Subcutaneous abdominal adipose tissue (tissue), 5 donors: ENCODE measurements around the gene UQCC2.

ENCODE experiments used
- H3K27ac ChIP-seq: one replicate; pipeline ENCODE4 v1.7.0; 2013; ENCODE audit warnings: low read depth, mild to moderate bottlenecking, inconsistent platforms, low read length, moderate library complexity
- H3K27me3 ChIP-seq, 5 donors: one replicate each; pipeline ENCODE4 v1.7.0; 2013; ENCODE audit warnings: low read length in 5 of 5, inconsistent platforms in 1 of 5; ENCODE audit not compliant: control insufficient read depth in 5 of 5, insufficient read depth in 4 of 5
- H3K36me3 ChIP-seq, 5 donors: one replicate each; pipeline ENCODE4 v1.7.0; 2013; ENCODE audit warnings: low read length in 5 of 5; ENCODE audit not compliant: control insufficient read depth in 5 of 5, insufficient read depth in 5 of 5
- H3K4me1 ChIP-seq, 5 donors: one replicate each; pipeline ENCODE4 v1.7.0; 2013; ENCODE audit warnings: low read length in 5 of 5, mild to moderate bottlenecking in 3 of 5, moderate library complexity in 1 of 5; ENCODE audit not compliant: control insufficient read depth in 5 of 5, insufficient read depth in 5 of 5
- H3K4me3 ChIP-seq, 5 donors: one replicate each; pipeline ENCODE4 v1.7.0; 2013; ENCODE audit warnings: low read length in 5 of 5, low read depth in 1 of 5
- H3K9ac ChIP-seq, 5 donors: one replicate each; pipeline ENCODE4 v1.7.0; 2013; ENCODE audit warnings: low read length in 5 of 5, mild to moderate bottlenecking in 4 of 5, moderate library complexity in 3 of 5
- H3K9me3 ChIP-seq, 5 donors: one replicate each; pipeline ENCODE4 v1.7.0; 2013; ENCODE audit warnings: low read length in 5 of 5; ENCODE audit not compliant: control insufficient read depth in 5 of 5
- donor health status: healthy.
- donor health status: healthy.
- donor health status: healthy.
- donor health status: healthy.
- donor health status: healthy.

The UQCC2 gene

DNA sequence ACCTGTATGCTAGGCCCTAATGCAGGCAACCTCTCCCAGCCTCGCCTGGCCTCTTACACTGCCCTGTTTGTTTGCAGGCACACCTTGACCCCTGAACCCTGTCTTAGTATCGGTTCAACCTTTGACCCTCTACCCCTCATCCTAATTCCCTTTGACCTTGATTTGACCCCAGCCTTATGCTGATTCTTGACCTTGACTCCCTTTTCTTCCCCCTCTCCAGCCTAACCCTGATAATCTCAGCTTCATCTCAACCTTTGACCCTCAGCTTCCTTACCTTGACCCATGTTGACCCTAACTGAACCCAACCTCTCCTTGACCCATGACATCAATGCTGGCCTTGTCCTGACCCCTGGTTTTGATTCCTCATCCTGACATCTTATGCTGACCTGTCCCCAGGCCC, 33.8 kb downstream of the UQCC2 start:
- H3K4me1 ChIP-seq = peaks cover 0 to 11% (median 5%) of the 10 kb centered on the region in 5 donors
- H3K27ac ChIP-seq = no peak overlapping the region
- no peaks in the 10 kb centered on the region for H3K9me3 ChIP-seq
- peaks cover 0 to 73% (median 59%) of the 10 kb centered on the region in 5 donors for H3K36me3 ChIP-seq
- H3K27me3 ChIP-seq = peaks cover 0 to 2% (median 0%) of the 10 kb centered on the region in 5 donors
- no peak overlapping the region for H3K4me3 ChIP-seq
- H3K9ac ChIP-seq = no peak overlapping the region

DNA sequence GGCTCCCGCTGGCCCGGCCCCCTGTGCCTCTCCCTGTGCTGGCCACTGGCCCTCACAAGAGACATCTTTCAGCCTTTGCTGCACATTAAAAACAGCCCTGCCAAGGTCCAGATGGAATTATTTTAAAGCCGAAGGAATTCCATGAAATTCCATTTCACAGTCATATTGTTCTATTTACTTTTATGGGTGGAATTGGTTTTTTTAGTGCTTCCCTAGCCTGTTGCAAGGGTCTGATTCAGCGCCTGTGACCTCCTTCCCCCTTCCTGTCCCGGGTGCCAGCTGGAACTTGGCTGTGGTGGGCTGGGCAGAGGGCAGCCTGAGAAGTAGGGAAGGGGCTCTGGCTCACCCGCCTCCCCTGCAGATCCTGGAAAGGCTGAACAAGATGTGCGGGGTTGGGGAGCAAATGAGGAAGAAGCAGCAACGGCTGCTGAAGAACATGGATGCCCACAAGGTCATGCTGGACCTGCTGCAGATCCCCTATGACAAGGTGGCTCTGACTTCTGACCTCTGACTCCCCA, 34.3 kb downstream of the UQCC2 start:
- H3K9ac ChIP-seq = no peak overlapping the region
- no peak overlapping the region for H3K4me3 ChIP-seq
- H3K4me1 ChIP-seq = peaks cover 0 to 11% (median 5%) of the 10 kb centered on the region in 5 donors
- H3K27me3 ChIP-seq = peaks cover 0 to 2% (median 0%) of the 10 kb centered on the region in 5 donors
- H3K36me3 ChIP-seq = peaks cover 0 to 68% (median 57%) of the 10 kb centered on the region in 5 donors
- no peaks in the 10 kb centered on the region for H3K9me3 ChIP-seq
- no peak overlapping the region for H3K27ac ChIP-seq

DNA sequence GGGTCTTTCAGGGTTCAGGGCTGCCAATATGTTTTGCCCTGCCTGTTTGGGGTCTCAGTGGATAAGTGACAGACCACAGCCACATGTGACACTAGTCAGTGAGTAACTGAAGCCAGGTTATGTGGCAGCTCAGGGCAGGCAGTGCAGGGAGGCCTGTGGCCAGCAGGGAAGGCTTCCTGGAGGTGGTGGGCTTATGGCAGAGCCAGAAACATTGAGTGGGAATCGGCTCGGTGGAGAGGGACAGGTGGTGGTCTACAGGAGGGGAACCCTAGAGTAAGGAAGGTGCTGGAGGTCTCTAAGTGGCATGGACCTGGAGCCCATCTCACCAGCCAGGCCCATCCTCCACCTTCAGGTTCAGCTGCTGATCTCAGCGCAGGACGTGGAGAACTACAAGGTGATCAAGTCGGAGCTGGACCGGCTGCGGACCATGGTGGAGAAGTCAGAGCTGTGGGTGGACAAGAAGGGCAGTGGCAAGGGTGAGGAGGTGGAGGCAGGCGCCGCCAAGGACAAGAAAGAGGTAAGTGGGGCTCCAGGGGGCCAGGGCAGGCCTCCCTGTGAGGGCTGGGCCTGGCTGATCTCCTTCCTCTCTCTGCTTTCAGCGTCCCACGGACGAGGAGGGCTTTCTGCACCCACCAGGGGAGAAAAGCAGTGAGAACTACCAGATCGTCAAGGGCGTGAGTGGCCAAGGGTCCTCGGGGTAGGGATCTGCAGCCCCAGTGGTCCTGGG, 34.9 kb downstream of the UQCC2 start:
- H3K27me3 ChIP-seq = peaks cover 0 to 2% (median 0%) of the 10 kb centered on the region in 5 donors
- H3K9ac ChIP-seq = no peak overlapping the region
- H3K36me3 ChIP-seq = peaks cover 0 to 68% (median 58%) of the 10 kb centered on the region in 5 donors
- no peak overlapping the region for H3K27ac ChIP-seq
- H3K4me3 ChIP-seq = no peak overlapping the region
- H3K4me1 ChIP-seq = peaks cover 0 to 11% (median 5%) of the 10 kb centered on the region in 5 donors
- H3K9me3 ChIP-seq = no peaks in the 10 kb centered on the region

DNA sequence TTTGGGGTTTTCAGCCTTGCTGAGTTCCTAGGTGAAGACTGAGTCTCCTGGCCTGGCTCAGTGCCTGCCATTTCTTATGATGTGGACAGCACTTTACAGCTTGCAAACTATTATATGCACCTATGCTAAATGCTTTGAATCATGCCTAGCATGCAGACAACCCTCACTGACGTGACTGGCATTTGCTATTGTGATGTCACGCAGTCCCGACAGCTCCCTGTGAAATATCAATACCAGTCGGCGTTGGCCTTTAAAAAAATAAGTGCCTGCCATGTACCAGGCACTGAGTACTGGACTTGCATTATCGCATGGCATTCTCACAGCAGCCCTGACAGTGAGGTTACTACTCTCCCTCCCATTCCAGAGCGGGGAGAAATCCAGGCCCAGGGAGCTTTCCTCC, 35.5 kb downstream of the UQCC2 start:
- Histone ChIP-seq H3K4me3 (no peak overlapping the region), H3K9ac (no peak overlapping the region), H3K4me1 (peaks cover 0 to 11% (median 5%) of the 10 kb centered on the region in 5 donors), H3K36me3 (peaks cover 0 to 65% (median 53%) of the 10 kb centered on the region in 5 donors), H3K27ac (no peak overlapping the region), H3K27me3 (peaks cover 0 to 2% (median 0%) of the 10 kb centered on the region in 5 donors), H3K9me3 (no peaks in the 10 kb centered on the region)

DNA sequence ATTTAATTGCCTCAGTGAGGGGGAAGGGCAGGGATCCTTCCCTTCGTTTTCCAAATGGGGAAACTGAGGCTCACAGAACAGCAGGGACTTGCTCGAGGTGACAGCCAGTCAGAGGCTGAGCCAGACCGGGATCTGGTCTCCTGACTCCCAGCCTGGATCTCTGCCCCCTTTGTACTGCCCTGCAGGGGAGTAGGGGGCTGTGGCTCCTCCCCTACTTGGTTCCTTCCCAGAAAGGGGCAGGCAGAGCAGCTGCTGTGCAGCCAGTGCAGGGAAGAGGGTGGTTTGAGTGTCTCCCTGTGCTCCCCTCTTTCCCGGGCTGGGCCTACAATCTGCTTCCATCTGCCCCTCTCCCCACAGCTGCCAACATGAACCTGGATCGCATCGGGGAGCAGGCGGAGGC, 37.6 kb downstream of the UQCC2 start:
- H3K4me3 ChIP-seq = no peak overlapping the region
- peaks cover 0 to 2% (median 0%) of the 10 kb centered on the region in 5 donors for H3K27me3 ChIP-seq
- H3K4me1 ChIP-seq = peaks cover 0 to 11% (median 5%) of the 10 kb centered on the region in 5 donors
- H3K36me3 ChIP-seq = peaks cover 0 to 68% (median 57%) of the 10 kb centered on the region in 5 donors
- H3K9me3 ChIP-seq = no peaks in the 10 kb centered on the region
- H3K9ac ChIP-seq = no peak overlapping the region
- no peak overlapping the region for H3K27ac ChIP-seq

DNA sequence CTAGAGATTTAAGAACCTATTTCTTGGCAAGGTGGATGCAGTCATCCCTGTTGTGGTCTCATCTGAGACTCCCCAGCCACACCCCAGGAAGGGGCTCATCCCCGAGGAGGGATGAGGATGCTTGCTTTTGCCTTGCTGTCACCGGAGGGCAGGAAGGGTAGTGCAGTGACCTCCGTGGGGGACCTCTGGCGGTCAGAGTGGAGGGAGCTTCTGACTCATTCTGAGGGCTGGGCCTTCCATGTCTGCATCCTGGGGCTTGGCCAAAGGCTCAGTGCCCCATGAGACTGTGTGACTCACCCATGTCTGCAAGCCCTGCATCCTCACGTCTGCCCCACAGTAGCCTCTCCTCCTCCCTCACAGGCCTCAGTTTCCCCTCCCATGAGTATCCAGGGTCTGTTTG, 38.7 kb downstream of the UQCC2 start:
- no peak overlapping the region for H3K4me3 ChIP-seq
- H3K4me1 ChIP-seq = peaks cover 0 to 11% (median 5%) of the 10 kb centered on the region in 5 donors
- H3K9ac ChIP-seq = no peak overlapping the region
- H3K27me3 ChIP-seq = peaks cover 0 to 2% (median 0%) of the 10 kb centered on the region in 5 donors
- no peaks in the 10 kb centered on the region for H3K9me3 ChIP-seq
- peaks cover 0 to 70% (median 59%) of the 10 kb centered on the region in 5 donors for H3K36me3 ChIP-seq
- no peak overlapping the region for H3K27ac ChIP-seq

DNA sequence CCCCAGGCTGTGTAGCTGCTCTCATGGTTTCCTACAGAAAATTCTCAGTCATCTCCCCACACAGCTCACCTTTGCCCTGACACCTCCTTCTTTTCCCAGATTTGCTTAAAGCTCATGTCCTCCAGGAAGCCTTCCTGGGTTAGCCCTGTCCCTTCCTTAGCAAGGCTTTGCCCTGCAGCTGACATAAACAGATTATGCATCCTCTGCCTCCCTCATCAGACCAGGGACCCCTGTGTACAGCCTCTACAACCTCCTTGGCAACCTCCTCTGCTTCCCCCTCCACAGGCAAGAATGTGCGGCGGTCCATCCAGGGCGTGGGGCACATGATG, 39.8 kb downstream of the UQCC2 start:
- peaks cover 0 to 2% (median 0%) of the 10 kb centered on the region in 5 donors for H3K27me3 ChIP-seq
- peaks cover 0 to 11% (median 5%) of the 10 kb centered on the region in 5 donors for H3K4me1 ChIP-seq
- peaks cover 0 to 74% (median 59%) of the 10 kb centered on the region in 5 donors for H3K36me3 ChIP-seq
- H3K9ac ChIP-seq = no peak overlapping the region
- no peaks in the 10 kb centered on the region for H3K9me3 ChIP-seq
- H3K4me3 ChIP-seq = no peak overlapping the region
- H3K27ac ChIP-seq = no peak overlapping the region

DNA sequence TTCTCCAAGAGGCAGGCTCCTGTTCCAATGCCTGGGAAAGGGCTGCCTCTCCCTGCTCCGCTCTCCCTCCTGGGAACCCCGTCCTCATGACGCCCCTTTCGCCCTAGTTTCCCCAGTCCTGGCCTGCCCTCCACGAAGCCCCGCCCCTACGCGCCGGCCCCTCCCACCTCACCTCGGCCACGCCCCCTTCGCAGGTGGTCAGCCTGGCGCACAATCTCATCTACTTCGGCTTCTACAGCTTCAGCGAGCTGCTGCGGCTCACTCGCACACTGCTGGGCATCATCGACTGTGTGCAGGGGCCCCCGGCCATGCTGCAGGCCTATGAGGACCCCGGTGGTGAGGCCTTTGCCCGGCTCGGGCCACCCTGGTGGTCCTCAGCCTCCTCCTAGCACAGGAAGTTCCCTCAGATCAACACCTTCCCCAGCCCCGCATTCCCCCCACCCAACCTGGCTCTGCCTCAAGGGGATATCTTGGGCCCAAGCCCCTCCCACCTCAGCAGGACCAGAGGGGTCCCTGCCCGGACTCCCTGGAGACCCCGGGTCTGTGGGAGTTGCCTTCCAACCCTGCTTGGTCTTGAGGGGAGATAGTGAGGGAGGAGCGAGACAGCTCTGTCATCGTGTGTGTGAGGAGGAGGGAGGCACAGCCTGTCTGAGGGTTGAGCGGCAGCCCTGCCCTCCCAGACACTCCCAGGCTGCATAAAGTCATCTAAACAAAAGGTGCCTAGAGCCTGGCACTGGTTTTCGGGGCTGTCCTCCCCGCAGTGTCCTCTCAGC, 40.3 kb downstream of the UQCC2 start:
- no peaks in the 10 kb centered on the region for H3K9me3 ChIP-seq
- no peak overlapping the region for H3K9ac ChIP-seq
- no peak overlapping the region for H3K4me3 ChIP-seq
- peaks cover 0 to 70% (median 54%) of the 10 kb centered on the region in 5 donors for H3K36me3 ChIP-seq
- peaks cover 0 to 11% (median 5%) of the 10 kb centered on the region in 5 donors for H3K4me1 ChIP-seq
- H3K27me3 ChIP-seq = peaks cover 0 to 2% (median 0%) of the 10 kb centered on the region in 5 donors
- H3K27ac ChIP-seq = no peak overlapping the region

DNA sequence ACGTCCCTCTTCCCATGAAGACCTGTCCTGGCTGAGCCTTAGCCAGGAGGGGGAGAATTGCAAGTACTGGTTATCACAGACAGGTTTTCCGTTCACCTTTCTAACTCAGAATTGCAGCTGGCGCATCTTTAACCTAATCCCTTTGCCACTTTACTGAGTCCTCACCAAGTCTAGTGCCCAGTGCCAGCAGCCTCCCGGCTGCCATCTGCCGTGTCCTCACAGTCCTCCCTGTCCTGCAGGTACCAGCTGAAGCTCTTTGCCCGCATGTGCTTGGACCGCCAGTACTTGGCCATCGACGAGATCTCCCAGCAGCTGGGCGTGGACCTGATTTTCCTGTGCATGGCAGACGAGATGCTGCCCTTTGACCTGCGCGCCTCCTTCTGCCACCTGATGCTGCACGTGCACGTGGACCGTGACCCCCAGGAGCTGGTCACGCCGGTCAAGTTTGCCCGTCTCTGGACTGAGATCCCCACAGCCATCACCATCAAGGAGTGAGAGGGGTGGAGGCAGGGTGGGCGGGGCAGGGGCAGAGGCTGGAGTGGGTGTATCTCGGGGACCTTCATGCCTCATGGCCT, 41.3 kb downstream of the UQCC2 start:
- Histone ChIP-seq H3K27ac (no peak overlapping the region), H3K9ac (no peak overlapping the region), H3K27me3 (peaks cover 0 to 2% (median 0%) of the 10 kb centered on the region in 5 donors), H3K36me3 (peaks cover 0 to 69% (median 49%) of the 10 kb centered on the region in 5 donors), H3K4me3 (no peak overlapping the region), H3K9me3 (no peaks in the 10 kb centered on the region), H3K4me1 (peaks cover 0 to 7% (median under 1%) of the 10 kb centered on the region in 5 donors)
